DOHH2 (cell line): Measurements from ENCODE around the gene NYAP1.

Experiments
- H3F3A ChIP-seq: fragments of 200-600 bp; sonication (generic), shearing (Covaris generic); 2 replicates; pipeline ENCODE4 v1.6.0; 2016; ENCODE audit warnings: antibody characterized with exemption, mild to moderate bottlenecking; ENCODE audit not compliant: control insufficient read depth, insufficient read depth
- H3K27ac ChIP-seq: fragments of 200-600 bp; sonication (generic); 2 replicates; pipeline ENCODE4 v1.5.1; 2014; ENCODE audit warnings: low read depth, mild to moderate bottlenecking, low read length, moderate library complexity
- H3K27me3 ChIP-seq: fragments of 200-600 bp; sonication (generic); 2 replicates; pipeline ENCODE4 v1.6.1; 2014; ENCODE audit warnings: mild to moderate bottlenecking, low read length, mixed read lengths; ENCODE audit not compliant: control insufficient read depth
- H3K36me3 ChIP-seq: fragments of 200-600 bp; sonication (generic); 2 replicates; pipeline ENCODE4 v1.6.1; 2014; ENCODE audit warnings: mild to moderate bottlenecking, low read length, moderate library complexity, mixed read lengths; ENCODE audit not compliant: control insufficient read depth
- H3K4me1 ChIP-seq: fragments of 200-600 bp; sonication (generic); 2 replicates; pipeline ENCODE4 v1.6.1; 2014; ENCODE audit warnings: mild to moderate bottlenecking, low read length, mixed read lengths; ENCODE audit not compliant: control insufficient read depth
- H3K4me2 ChIP-seq: fragments of 200-600 bp; sonication (generic); 2 replicates; pipeline ENCODE4 v1.6.0; 2014; ENCODE audit warnings: mild to moderate bottlenecking, low read length, moderate library complexity
- H3K4me3 ChIP-seq: fragments of 200-600 bp; sonication (generic); 2 replicates; pipeline ENCODE4 v1.5.1; 2014; ENCODE audit warnings: mild to moderate bottlenecking, low read length, mixed read lengths
- H3K79me2 ChIP-seq: fragments of 200-600 bp; sonication (generic); 2 replicates; pipeline ENCODE4 v1.6.1; 2014; ENCODE audit warnings: mild to moderate bottlenecking, low read length, mixed read lengths; ENCODE audit not compliant: control insufficient read depth
- H3K9me2 ChIP-seq: fragments of 200-600 bp; sonication (generic); replicated peaks from 2 replicates; pipeline ENCODE4 v1.6.1; 2014; ENCODE audit warnings: mild to moderate bottlenecking, low read length, mixed read lengths; ENCODE audit not compliant: control insufficient read depth
- H3K9me3 ChIP-seq: fragments of 200-600 bp; sonication (generic); 2 replicates; pipeline ENCODE4 v1.6.1; 2014; ENCODE audit warnings: antibody characterized with exemption, low read length, mixed read lengths; ENCODE audit not compliant: control insufficient read depth, insufficient read depth
- H4K20me1 ChIP-seq: fragments of 200-600 bp; sonication (generic); 2 replicates; pipeline ENCODE4 v1.6.0; 2014; ENCODE audit warnings: low read depth, mild to moderate bottlenecking, antibody characterized with exemption, low read length, moderate library complexity; ENCODE audit not compliant: control insufficient read depth, insufficient read depth
- EZH2phosphoT487 ChIP-seq: fragments of 200-600 bp; sonication (generic); IDR thresholded peaks from 2 replicates; pipeline ENCODE4 v1.6.1; 2017; ENCODE audit warnings: borderline replicate concordance, mild to moderate bottlenecking, antibody characterized with exemption, low read length, moderate library complexity, mixed read lengths
- TF ChIP-seq, protein P1 (sequence below): fragments of 200-600 bp; sonication (generic); IDR thresholded peaks from one replicate; pipeline ENCODE4 v1.5.1; 2014; ENCODE audit warnings: antibody characterized with exemption, mild to moderate bottlenecking, low read depth, low read length; ENCODE audit not compliant: poor library complexity, severe bottlenecking

NYAP1 gene

DNA sequence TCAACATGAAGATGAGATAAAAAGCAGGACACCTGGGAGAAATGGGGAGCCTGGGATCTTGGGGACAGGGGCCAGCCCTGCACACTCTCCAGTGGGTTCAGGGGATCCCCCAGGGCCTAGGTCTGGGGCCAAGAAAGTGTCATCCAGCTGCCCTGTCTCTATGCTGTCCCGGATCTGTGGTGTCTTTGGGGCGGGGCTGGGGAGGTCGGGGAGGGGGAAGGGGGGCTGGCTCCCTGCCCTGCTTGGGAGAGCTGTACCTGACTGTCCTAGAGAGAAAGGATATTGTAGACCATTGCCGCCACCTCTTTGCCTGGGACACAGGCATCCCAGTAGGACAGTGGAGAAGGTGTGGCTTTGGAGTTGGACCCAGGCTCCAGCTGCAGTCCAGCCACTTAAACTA, 12.7 kb upstream of the NYAP1 start:
- Histone ChIP-seq H3K36me3 (peaks cover 76% of the 10 kb centered on the region), H3K4me2 (no peak overlapping the region), H3K4me3 (no peak overlapping the region), H3F3A (peaks cover 8% of the 10 kb centered on the region), H3K9me3 (no peaks in the 10 kb centered on the region), H3K27ac (no peak overlapping the region), H3K79me2 (peaks cover 21% of the 10 kb centered on the region), H4K20me1 (peaks cover 16% of the 10 kb centered on the region), H3K27me3 (no peaks in the 10 kb centered on the region), H3K9me2 (no peaks in the 10 kb centered on the region), H3K4me1 (peaks cover 38% of the 10 kb centered on the region)
- TF ChIP-seq EZH2phosphoT487: no peak
- TF ChIP-seq, protein P1, sequence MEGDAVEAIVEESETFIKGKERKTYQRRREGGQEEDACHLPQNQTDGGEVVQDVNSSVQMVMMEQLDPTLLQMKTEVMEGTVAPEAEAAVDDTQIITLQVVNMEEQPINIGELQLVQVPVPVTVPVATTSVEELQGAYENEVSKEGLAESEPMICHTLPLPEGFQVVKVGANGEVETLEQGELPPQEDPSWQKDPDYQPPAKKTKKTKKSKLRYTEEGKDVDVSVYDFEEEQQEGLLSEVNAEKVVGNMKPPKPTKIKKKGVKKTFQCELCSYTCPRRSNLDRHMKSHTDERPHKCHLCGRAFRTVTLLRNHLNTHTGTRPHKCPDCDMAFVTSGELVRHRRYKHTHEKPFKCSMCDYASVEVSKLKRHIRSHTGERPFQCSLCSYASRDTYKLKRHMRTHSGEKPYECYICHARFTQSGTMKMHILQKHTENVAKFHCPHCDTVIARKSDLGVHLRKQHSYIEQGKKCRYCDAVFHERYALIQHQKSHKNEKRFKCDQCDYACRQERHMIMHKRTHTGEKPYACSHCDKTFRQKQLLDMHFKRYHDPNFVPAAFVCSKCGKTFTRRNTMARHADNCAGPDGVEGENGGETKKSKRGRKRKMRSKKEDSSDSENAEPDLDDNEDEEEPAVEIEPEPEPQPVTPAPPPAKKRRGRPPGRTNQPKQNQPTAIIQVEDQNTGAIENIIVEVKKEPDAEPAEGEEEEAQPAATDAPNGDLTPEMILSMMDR: no peak

DNA sequence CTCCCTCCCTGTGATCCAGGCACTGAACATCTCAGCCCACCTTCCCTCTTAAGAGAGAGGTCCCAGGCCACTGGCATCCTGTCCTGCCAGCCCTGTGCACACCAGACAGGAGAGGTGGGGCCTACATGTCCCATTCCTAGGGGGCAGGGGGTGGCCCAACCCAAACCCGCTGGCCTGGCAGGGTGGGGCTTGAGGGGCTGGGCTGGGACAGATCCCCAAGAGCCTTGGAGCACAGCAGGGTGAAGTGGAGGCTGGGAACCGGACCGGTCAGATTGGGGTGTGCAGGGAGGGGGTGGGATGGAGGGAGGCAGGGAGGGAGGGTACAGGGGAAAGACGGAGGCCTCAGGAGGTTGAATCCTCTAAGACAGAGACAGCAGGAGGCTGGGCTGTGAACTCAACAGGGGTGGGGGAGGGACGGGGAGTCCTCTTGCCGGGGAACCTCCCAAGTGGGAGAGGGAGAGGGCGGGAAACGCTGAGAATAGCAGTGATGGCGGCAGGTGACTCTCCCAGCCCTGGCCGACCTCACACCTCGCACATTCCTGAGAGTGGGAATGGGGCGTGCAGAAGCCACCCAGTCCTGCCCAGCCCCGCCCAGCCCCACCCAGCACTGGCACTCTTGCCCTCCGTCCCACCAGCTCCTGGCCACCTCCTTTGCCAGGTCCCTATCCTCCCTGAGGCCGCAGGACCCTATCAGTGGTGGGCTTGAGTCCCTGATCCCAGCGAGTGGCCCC, 11.4 kb upstream of the NYAP1 start:
- no peak for TF ChIP-seq EZH2phosphoT487
- TF ChIP-seq, protein P1: no peak
- Histone ChIP-seq H3K27ac (no peak overlapping the region; the same call in 1 of the 2 replicates), H4K20me1 (peaks cover 29% of the 10 kb centered on the region), H3K4me1 (peaks cover 51% of the 10 kb centered on the region), H3K9me3 (no peaks in the 10 kb centered on the region), H3F3A (peaks cover 8% of the 10 kb centered on the region), H3K9me2 (no peaks in the 10 kb centered on the region), H3K27me3 (no peaks in the 10 kb centered on the region), H3K79me2 (peaks cover 34% of the 10 kb centered on the region), H3K4me2 (no peak overlapping the region), H3K4me3 (no peak overlapping the region), H3K36me3 (peaks cover 82% of the 10 kb centered on the region)

DNA sequence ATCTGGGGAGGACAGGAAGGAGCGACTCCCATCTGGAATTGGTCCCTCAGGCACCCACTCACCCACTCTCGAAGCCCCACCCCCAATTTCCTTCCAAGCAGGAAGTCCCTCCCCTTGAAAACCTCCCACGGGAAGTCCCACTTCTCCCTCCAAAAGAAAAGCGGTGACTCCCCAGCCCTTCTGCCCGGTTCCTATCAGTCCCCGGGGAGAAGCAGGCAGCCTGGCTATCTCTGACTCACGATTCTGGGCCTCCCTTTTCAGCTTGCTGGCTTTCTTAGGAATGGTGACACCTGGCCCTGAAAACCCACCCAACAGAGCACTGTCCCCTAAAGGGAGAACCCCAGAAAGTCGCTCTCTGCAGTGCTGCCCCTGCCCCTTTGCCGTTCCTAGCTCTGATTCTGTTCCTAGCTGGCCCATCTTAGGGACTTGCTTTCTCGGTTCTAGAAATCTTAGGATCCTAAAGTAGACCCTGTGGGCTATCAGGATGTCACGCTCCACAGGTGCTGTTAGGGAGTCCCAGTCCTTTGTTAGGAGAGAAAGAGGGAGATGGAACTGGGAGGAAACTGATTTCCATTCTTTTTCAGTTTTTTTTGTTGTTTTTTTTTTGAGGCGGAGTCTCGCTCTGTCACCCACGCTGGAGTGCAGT, 10.8 kb upstream of the NYAP1 start:
- Histone ChIP-seq H3K27me3 (no peaks in the 10 kb centered on the region), H3K36me3 (peaks cover 82% of the 10 kb centered on the region), H3K79me2 (peaks cover 41% of the 10 kb centered on the region), H3K9me2 (no peaks in the 10 kb centered on the region), H3K4me2 (peak overlapping the region; percentile 36), H3K27ac (peak overlapping the region; percentile 35), H3K4me1 (peaks cover 53% of the 10 kb centered on the region), H3F3A (peaks cover 8% of the 10 kb centered on the region), H3K4me3 (peak overlapping the region; percentile 2; the same call in 1 of the 2 replicates), H3K9me3 (no peaks in the 10 kb centered on the region), H4K20me1 (peaks cover 29% of the 10 kb centered on the region)
- TF ChIP-seq, protein P1: no peak
- no peak for TF ChIP-seq EZH2phosphoT487
